GM12872 (cell line): ENCODE measurements around the gene SERPINE3.

Experiments
- CTCF ChIP-seq: IDR thresholded peaks from 3 replicates; pipeline ENCODE4 v1.5.1; 2011; ENCODE audit warnings: low read depth, mild to moderate bottlenecking, low read length, moderate library complexity; ENCODE audit not compliant: insufficient read depth

Gene SERPINE3

GRCh38 chr13:51327961-51328360 lies 11.5 kb upstream of the SERPINE3 start:
- no peak for TF ChIP-seq CTCF

- no peak for TF ChIP-seq CTCF
These were observed 11.0 kb upstream of the SERPINE3 start for GRCh38 chr13:51328488-51328887.

- TF ChIP-seq CTCF = no peak
These were observed 9.9 kb upstream of the SERPINE3 start for GRCh38 chr13:51329606-51330005.

GRCh38 chr13:51330791-51331190 lies 8.7 kb upstream of the SERPINE3 start:
- TF ChIP-seq CTCF = no peak

- TF ChIP-seq CTCF = 0 out of 3 replicates have a peak, but pooled peaks have one; percentile 3
These were observed 8.1 kb upstream of the SERPINE3 start for GRCh38 chr13:51331354-51331861.

GRCh38 chr13:51332566-51333361 lies 6.7 kb upstream of the SERPINE3 start:
- TF ChIP-seq CTCF = no peak

- TF ChIP-seq CTCF = no peak
These were observed 6.1 kb upstream of the SERPINE3 start for GRCh38 chr13:51333421-51333820.
